SHP77 treated with DMSO at 0.1 percent for 48 hours (cell line): Measurements from ENCODE around the gene MED16.

Experiments
- DNase-seq: peaks from one replicate; lab custom pipeline; 2025; lab: John Stamatoyannopoulos, UW

Gene MED16

GRCh38 chr19:892894-893689 is at the start of gene MED16, which contains the start of gene RNU6-9:
TSS of gene MED16 (minus strand) at chr19:893187. CDS start at chr19:891131, 2,056 bp downstream.
TSS of gene RNU6-9 (plus strand) at chr19:893484.
- DNase-seq = peak; percentile 54

GRCh38 chr19:942133-942645 is 49.2 kb upstream of the MED16 start:
- DNase-seq = no peak

GRCh38 chr19:941292-942132 is 48.5 kb upstream of the MED16 start:
- DNase-seq = no peak

- peak; percentile 52 for DNase-seq
Measured at GRCh38 chr19:940591-941291, 47.8 kb upstream of the MED16 start.

GRCh38 chr19:939922-940321 is 46.9 kb upstream of the MED16 start:
- no peak for DNase-seq

GRCh38 chr19:939439-939838 is 46.5 kb upstream of the MED16 start:
- DNase-seq = no peak

- no peak for DNase-seq
Measured at GRCh38 chr19:938233-938923, 45.4 kb upstream of the MED16 start.

- no peak for DNase-seq
Measured at GRCh38 chr19:937259-937694, 44.3 kb upstream of the MED16 start.

GRCh38 chr19:936175-936546 is 43.2 kb upstream of the MED16 start:
- DNase-seq = no peak

- DNase-seq = peak; percentile 77
Measured at GRCh38 chr19:934865-935479, 42.0 kb upstream of the MED16 start.

GRCh38 chr19:934197-934840 is 41.3 kb upstream of the MED16 start:
- DNase-seq = no peak

- no peak for DNase-seq
Measured at GRCh38 chr19:933553-933882, 40.5 kb upstream of the MED16 start.

GRCh38 chr19:932648-933552 is 39.9 kb upstream of the MED16 start:
- no peak for DNase-seq

- no peak for DNase-seq
Measured at GRCh38 chr19:931860-932647, 39.1 kb upstream of the MED16 start.

- no peak for DNase-seq
Measured at GRCh38 chr19:929891-930258, 36.9 kb upstream of the MED16 start.

- DNase-seq = no peak
Measured at GRCh38 chr19:929203-929890, 36.4 kb upstream of the MED16 start.

- no peak for DNase-seq
Measured at GRCh38 chr19:928471-929202, 35.6 kb upstream of the MED16 start.
